Measurements from ENCODE around the gene ABCG1. TPM values are rescaled to one million over a fixed set of nuclear protein-coding genes. Genes with fewer than 3 reads are reported as not detected.
A peak's percentile ranks its signal among the peaks of the same experiment; 100 is the strongest.

ABCG1 gene
- total and polyA plus RNA-seq, 2 donors (not counting 3 experiments of a cell fraction or from before 2014, with no cell fraction given) = 6.7 to 19.6 TPM

GRCh38 chr21:42219606-42220137 lies 732 bp downstream of the ABCG1 start:
- H2AFZ ChIP-seq (ENCODE audit: low read depth, low read length) = peak overlapping the region; percentile 84
- CTCF ChIA-PET = interaction anchor here (0.8 to 4.6 kb wide), 12 partner anchors 10 to 90 kb away, joined by 3 to 29 read pairs (median 5); no protein-coding TSS in a partner anchor
- no peaks in the 10 kb centered on the region for H4K20me1 ChIP-seq (replicated peaks; ENCODE audit: control insufficient read depth, extremely low read depth, insufficient read depth, low read length)
- H3K4me1 ChIP-seq (ENCODE audit: control insufficient read depth, extremely low read depth, insufficient read depth, low read length) = peaks cover 24% of the 10 kb centered on the region
- TSS peak; percentile 89 for BruUV-seq (replicated peaks)
- H3K4me3 ChIP-seq (replicated peaks in 1 of 3; ENCODE audit: insufficient read depth in 1 of 3, low read depth in 1 of 3, low read length in 3 of 3) = peak overlapping the region; percentile 53 to 65 (median 63)
- DNase-seq (ENCODE audit: low read depth, low spot score) (no peak), FAIRE-seq (no peak)
- H3K4me2 ChIP-seq (ENCODE audit: insufficient read depth, low read length) = peak overlapping the region; percentile 95
- H3K36me3 ChIP-seq (ENCODE audit: control insufficient read depth in 2 of 2, extremely low read depth in 1 of 2, insufficient read depth in 2 of 2, low read length in 2 of 2) = no peaks in the 10 kb centered on the region
- dilution Hi-C loops (cut with MboI; ENCODE audit: extremely low pct_ligation_motif_present, low sequenced_read_pairs) (no loop called here), intact Hi-C loops (cut with micrococcal nuclease) (loop anchor here (1.0 to 5.0 kb wide), 4 partner anchors 9 to 262 kb away; no protein-coding TSS in a partner anchor)
- no peaks in the 10 kb centered on the region for H3K9me1 ChIP-seq (replicated peaks; ENCODE audit: control insufficient read depth, extremely low read depth, insufficient read depth, low read length)
- H3K27me3 ChIP-seq (ENCODE audit: control insufficient read depth in 2 of 2, insufficient read depth in 2 of 2, low read length in 2 of 2) = peaks cover 2 to 6% of the 10 kb centered on the region in 2 experiments
- POLR2A ChIA-PET = interaction anchor here (2.0 kb wide), 1 partner anchor 9 kb away, joined by 5 read pairs; no protein-coding TSS in a partner anchor
- H3K9ac ChIP-seq (replicated peaks; ENCODE audit: extremely low read depth, insufficient read depth, low read length) = peak overlapping the region; percentile 75
- no peaks in the 10 kb centered on the region for H3K79me2 ChIP-seq (ENCODE audit: control insufficient read depth, insufficient read depth, low read length)
- TF ChIP-seq MYC (IDR thresholded peaks at IDR 0.05; ENCODE audit: low read depth, low read length) = no peak
- TF ChIP-seq FOS (IDR thresholded peaks at IDR 0.05; ENCODE audit: borderline replicate concordance, insufficient read depth, low read length) = no peak
- no peak for TF ChIP-seq GATA2 (IDR thresholded peaks at IDR 0.05; ENCODE audit: insufficient read depth, insufficient read length, low read depth, low read length)
- TF ChIP-seq POLR2AphosphoS5 (IDR thresholded peaks at IDR 0.05; ENCODE audit: insufficient read depth, low read depth, low read length) = no peak
- TF ChIP-seq MAX (IDR thresholded peaks at IDR 0.05; ENCODE audit: insufficient read depth, insufficient read length) = no peak
- no peak for TF ChIP-seq EZH2 (IDR thresholded peaks at IDR 0.05; ENCODE audit: borderline replicate concordance, low read depth, low read length, severe bottlenecking)
- no peak for TF ChIP-seq POLR2A (IDR thresholded peaks at IDR 0.05; ENCODE audit: low read depth, low read length)
- TF ChIP-seq CTCF (IDR thresholded peaks at IDR 0.05; ENCODE audit: extremely low read depth in 1 of 2, insufficient read depth in 1 of 2, low read depth in 1 of 2, low read length in 2 of 2) = no peak
- TF ChIP-seq JUN (IDR thresholded peaks at IDR 0.05; ENCODE audit: borderline replicate concordance, insufficient read depth, insufficient read length, low read depth) = no peak
- H3K9me3 ChIP-seq (replicated peaks; ENCODE audit: control insufficient read depth, insufficient read depth, low read length) = no peaks in the 10 kb centered on the region
- H3K27ac ChIP-seq (ENCODE audit: insufficient read depth, low read depth, low read length) = peak overlapping the region; percentile 53

Measured in endothelial cell of umbilical vein (primary cell).